HG03196 (cell line): Measurements from ENCODE around the gene LPAR1.

ENCODE experiments used
- ATAC-seq: cut with Tn5 transposase; IDR thresholded peaks from one replicate; pipeline ENCODE4 v1.9.1; 2021; ENCODE audit not compliant: unreplicated experiment

LPAR1 gene

DNA sequence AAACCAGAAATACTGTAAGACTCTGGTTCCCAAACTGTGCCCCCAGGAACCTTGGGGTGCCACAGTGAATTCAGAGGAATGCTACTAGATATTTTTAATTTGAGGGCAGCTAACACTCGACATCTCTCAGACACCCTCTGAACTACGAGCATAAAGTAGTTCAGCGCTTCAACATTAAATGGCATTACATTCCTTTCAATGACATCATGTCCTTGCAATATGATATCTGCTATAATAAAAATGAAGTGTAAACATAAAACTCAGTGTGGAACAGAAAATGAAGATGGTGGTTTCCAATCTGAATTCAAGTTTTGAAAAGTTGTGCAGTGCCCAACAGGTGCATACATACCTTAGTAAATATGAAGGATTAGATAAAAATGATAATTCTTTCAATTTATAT is 116.1 kb downstream of the LPAR1 start:
- ATAC-seq, result no peak

DNA sequence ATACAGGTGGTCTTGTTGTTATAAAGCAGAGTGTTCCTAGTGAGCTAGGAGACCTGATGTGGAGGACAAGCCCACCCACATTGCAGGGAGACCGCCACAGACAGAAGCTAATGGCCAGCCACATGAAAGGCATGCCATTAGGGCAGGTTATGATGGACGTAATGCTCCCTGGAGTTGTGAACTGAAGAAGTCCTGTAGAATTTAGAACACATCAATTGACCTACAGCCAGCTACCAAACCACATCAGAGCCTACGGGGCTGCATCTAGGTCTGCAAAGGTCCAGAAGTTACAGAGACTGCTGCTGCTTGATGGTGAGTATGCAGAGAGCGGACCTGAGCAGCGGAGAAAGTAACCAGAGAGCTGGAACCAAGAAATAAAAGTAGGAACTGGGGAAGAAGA is 116.6 kb downstream of the LPAR1 start:
- no peak for ATAC-seq

DNA sequence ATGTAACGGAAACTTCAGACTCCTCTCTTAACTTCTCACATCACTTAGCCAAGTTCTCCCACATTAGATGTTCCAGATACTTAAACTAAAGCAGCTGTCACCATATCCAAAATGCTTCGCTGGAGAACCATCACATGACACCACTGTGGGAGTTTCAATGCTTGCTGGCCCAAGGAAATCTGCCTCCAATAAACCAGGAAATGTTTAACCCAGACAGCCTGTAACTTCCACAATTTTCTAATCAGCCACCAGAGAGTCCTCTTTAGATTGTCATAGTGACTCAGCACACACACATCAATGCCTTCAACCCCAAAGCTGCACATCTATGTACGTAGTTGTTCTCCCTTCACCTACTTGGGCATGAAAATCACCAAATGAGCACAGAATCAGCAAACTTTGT is 118.7 kb downstream of the LPAR1 start:
- no peak for ATAC-seq

DNA sequence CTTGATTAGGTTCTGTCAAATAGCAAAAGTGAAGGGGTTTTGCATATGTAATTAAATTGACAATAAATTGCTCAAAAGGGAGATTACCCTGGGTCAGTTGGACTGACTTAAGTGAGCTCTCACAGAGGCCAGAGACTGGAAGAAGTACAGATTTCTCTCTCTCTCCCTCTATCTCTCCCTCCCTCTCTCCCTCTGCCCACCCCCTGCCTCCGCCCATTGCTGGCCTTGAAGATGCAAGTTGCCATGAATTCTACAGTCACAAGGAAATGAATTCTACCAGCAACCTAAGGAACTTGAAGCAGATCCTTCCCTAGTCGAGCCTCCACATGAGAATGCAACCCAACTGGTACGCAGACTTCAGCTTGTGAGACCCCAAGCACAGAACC is 119.2 kb downstream of the LPAR1 start:
- ATAC-seq, result no peak

DNA sequence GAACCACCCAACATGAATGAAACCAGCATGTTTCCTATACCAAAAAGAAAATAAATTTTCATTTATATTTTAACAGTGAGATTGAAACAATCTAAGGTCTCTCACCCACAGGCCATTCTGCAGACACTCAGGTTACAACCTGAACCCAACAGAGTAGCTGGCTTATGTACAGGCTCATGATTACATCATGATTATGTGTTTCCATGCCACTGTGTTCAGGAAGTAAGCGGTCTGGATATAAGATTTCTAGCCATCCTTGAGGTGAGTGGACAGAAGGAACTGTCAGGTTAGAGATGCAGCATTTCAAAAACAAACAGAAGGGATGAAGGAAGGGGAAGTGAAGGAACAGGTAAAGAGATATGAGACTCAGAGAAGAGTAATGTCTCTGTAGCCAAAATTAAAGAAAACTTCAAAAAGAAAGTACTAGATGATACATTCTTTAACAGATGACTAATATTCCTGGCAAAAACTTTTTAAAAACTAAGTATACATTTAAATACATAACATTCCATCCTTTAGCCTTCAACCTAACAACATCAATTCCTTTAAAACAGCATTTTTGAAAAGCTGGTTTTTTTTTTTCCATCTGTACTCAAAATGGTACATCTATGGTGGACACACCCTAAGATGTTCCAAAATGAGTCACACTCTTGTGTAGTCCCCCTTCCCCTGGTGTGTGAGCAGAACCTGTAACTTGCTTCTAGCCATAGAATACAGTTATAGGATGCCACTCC is 119.8 kb downstream of the LPAR1 start:
- ATAC-seq, result no peak

DNA sequence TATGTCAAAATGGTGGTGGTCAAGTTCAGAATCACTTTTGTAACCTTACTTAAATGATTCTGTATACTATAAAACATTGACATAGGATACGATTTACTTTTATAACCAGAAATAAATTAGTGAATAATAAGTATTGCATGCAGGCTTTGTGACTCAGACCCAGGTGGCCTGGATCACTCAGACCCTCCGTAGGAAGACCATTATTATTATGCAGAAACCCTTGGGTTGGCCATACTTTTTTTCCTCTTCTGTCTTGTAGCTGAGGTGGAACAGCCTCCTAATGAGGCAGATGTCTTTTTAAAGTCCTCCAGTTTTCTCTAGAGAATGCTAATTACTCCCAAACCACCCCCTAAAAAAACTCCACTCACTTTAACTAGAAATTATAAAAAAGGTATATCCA is 121.9 kb downstream of the LPAR1 start:
- no peak for ATAC-seq

DNA sequence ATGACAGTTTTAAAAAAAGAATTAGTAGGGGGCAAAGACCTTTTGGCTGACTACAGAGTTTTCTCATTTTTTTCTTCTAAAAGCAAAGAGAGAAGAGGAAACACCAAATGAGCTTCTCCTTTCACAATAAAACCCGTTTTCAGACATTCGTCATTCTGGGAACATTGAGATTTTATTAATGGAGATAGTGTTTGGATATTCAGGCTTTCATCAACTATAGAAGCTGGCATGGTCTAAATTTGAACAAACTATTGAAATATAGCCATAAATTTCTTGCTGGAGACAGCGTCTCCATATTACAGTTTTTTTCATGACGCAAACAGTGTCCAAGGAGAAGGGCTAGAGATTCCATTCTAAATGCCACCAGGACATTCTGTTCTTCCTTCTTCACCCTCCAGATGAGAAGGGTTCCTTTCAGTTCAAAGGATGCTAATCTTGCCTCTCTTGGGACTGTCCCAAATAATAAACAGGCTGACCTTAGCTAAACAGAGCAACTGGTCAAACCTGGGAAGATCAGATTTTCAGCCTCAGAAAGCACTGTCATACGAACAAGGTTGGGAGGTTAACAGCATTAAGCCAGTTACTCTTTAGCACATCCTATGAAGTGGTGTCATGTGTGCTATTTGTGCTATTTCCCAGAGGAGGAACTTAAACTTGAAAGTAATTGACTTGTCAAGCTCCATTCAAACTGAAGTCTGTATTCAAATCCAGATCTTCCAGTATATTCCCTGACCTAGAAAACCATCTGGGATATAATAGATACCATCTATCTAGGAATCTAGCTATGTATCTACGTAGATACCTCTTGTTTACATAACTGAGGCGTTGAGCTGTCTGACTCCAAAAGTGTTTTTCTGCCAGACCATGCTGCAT is 125.6 kb downstream of the LPAR1 start:
- no peak for ATAC-seq

DNA sequence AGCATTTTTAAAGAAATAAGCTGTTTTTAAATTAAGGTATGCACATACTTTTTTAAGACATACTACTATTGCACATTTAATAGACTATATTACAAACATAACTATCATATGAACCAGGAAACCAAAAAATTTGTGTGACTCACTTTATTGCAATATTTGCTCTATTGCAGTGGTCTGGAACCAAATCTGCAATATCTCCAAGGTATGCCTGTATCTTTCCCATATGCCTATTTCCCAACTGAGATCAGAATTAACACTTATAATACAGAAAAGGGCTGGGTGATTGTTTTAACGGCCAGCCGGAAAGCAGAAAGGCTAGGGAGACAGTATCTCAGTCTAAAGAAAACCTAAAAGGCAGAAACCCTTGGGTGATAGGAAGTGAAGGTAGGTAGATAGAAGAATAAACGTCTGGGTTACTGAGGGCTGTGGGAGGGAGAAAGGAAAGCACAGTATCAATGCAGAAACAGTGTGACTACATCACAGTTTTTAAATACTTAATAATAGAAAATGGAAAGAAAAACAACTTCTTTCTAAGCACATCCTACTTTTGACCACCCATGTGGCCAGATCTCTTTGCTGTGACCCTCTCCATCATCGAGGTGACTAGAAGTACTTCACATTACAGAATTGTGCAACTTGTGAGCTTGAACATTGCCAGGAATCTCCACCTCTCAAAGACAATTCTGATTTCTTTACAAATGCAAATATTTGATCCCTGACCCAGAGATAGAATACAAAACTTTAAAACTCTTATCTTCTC is 126.4 kb downstream of the LPAR1 start:
- no peak for ATAC-seq

DNA sequence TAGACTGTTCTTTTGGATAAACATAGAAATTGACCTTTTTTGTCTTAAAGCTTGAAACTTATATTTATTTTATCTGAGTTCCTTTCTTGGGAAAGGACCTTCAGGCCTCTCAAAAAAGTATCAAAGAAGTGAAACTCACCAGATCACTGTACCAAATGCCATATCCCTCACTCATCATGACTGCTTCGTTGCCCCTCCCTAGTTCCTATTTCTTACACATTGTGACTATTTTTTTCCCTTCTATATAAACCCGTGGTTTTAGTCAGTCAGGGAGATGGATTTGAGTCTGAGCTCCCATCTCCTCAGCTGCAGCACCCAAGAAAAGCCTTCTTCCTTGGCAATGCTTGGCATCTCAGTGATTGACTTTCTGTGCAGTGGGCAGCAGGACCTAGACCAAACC is 129.4 kb downstream of the LPAR1 start:
- no peak for ATAC-seq

DNA sequence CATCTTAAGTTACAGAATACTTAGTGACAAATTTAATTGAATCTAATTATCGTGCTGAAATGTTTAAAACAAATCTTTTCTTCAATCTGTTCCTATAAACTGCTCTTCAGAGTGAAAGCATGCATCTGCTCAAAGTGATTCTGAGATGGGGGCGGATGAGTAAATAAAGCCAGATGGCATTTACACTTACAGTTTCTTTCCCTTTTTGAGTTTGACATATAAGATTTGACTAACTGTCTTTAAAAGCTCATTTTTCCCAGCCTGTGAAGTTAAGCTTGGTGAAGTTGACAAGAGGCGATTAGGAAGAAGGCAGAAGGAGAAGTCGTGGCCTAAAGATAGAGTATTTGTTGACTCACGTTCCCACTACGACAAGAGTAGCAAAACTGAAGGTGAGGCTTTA is 137.4 kb downstream of the LPAR1 start:
- no peak for ATAC-seq

DNA sequence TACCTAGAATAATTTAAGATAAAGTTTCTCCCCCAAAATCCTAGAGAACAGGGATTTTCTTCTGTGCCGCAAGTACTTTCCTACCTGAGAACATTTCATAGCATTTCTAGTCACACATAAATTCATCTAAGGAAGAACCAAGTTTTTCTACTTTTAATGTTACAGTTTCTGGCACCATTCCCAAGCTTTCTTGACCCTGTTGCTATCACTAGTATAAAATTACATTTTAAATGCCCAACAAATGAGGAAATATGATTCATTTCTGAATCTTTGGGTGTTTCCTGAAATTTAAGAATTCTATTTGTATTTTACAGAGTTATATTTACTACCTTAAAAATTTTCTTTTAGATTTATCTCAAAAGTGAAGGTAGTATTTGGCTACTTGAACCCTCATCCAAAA is 137.8 kb downstream of the LPAR1 start:
- ATAC-seq, result no peak

DNA sequence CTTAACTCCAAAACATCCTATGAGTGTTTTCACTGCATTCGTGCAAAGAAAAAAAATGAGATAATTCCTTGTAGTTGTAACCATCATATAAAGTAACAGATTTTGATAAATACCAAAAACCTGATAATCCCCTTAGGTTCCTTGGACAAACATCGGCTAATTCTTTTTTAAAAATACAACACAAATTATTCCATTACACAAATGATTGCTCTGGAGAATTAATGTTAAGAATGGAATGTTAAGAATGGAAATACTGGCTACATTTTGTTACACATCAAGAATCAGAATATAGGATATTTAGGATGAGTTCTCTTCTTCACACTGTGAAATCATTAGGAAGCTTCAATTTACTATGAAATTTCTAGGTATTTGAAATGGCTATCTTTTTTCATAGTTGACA is 139.4 kb downstream of the LPAR1 start:
- ATAC-seq, result no peak

DNA sequence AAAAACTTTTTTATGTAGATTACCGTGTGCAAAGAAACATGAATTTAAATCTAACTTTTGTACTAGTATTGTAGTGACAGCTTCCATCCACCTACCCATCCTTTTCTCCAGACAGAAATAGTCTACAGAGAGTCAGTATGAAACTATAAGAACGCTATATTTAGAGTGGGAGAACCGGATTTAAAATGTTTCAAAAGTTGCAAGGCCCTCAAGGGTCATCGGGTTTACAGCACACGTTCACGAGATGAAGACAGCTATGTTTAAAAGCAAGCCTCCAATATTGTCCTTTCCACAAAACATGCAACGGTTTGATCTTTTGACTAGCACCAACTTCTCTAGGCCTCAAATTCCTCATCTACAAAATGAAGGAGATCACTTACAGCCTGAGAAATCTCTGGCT is 139.9 kb downstream of the LPAR1 start:
- no peak for ATAC-seq

DNA sequence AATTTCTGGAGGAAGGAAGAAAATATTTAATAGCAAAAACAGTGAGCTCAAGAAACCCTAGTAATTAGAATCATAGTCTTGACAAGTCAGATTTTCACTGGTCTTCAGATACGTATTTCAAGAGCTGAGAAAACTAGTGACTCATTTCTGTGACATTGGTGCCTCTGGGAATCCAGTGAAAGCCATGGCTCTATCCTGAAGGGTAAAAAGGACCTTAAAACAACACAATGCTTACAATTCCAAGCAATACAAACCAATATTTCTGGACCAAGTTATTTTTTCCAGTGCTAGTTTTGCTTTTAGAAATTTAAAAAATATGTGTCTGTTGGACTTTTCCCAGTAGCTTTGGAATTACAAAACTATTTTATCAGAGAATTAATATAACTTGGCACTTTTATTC is 140.3 kb downstream of the LPAR1 start:
- no peak for ATAC-seq

DNA sequence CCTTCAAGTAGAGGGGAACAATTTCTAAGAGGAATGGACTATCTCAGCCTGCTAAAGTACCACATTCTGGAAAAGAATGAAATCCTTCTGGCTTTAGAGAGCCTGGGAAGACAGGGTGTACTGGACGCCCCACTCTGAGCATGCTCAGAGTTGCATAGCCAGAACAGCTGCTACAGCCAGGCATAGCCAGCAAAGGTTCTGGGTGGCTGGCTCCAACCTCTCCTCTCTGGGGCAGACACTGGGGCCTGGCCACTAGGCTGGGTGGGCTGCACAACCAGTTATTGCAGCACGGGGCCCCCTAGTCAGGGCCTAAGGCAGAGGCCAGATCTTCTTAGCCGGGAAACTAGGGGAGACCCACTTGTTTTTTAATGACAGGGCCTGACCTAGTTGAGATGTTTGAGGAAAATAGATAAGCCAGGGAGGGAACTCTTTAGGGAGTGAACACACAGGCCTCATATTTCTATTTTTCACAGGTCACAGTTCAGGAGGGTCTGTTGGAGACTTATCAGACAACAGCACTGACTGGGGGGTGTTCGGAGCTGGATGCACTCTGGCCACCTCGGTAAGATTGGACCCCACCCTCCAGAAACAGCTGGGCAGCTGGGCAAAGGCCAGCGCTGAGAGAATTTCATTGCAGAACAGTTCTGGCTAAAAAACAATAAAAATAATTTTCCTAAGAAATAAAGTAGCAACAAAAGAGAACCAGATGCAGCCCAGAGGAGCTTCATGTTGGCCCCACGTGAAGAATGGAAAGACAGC is 142.9 kb downstream of the LPAR1 start:
- ATAC-seq, result no peak

DNA sequence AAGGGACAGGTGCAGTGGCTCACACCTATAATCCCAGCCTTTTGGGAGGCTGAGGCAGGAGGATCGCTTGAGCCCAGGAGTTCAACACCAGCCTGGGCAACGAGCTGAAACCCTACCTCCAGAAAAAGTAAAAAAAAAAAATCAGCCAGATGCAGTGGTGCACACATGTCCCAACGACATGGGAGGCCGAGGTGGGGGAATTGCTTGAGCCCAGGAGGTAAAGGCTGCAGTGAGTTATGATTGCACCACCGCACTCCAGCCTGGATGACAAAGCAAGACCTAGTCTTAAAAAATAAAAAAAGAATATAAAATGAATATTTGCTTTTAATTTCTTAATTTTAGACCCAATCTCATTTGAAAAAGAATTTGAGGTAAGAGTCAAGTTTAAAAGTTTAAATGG is 143.5 kb downstream of the LPAR1 start:
- ATAC-seq, result no peak

DNA sequence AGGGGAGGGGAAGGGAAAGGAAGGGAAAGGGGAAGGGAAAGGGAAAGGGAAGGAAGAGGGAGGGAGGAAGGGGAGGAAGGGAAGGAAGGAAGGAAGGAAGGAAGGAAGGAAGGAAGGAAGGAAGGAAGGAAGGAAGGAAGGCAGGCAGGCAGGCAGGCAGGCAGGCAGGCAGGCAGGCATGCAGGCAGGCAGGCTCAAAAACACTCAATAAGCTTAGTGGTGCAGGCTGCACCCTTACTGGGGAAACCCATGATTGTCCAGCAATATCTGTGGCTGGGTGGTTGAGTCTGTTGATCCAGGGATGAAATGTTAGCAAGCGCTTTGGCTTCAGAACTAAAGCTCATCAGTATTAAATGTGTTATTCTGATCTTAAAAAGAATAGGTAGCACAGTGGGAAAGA is 145.6 kb downstream of the LPAR1 start:
- ATAC-seq, result no peak

DNA sequence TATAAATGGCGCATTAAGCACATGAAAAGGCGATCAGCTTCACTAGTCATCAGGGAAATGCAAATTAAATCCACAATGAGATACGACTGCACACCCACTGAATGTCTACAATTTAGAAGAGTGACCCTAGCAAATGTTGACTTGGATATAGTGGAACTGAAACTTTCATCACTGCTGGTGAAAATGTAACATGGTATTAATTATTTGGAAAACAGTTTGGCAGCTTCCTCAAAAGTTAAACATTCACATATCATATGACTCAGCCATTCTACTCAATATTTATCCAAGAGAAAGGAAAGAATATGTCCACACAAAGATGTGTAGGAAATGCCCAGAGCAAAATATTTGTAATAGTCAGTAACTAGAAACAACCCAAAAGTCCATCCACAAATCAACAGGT is 146.5 kb downstream of the LPAR1 start:
- ATAC-seq, result no peak

DNA sequence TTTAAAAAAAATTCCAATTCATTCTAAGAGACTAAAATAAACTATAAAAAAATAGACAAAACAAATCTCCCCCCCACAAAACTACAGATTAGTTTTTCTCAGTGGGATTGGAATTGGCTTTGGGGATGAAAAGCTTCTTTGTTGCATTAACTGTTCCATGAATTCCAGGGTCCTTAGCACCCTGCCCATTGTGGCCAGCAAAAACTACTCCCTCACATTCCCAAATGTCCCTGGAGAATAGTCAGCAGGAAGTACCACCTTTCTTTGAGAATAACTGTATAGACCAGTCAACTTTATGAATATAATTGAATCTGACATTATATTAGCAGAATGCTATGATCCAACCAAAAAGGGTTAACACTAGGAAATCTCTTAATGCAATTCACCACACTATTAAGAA is 147.9 kb downstream of the LPAR1 start:
- no peak for ATAC-seq

DNA sequence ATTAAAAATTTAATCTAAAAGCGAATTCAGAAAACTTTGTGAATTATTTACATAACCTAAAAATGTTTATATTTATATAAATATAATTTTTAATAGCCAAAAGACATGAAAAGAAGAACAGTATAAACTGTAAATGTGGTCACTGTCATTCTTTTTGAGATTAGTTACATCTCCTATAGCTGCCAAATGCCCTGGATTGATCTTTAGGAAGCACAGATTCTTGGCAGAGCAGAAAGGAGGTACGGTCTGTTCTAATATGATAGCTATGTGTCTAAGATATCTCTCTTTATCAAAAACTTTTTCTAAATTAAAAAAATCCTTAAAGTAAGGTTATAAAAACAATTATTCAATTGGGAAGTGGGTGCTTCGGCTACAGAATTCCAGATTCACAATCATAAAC is 151.0 kb downstream of the LPAR1 start:
- ATAC-seq, result no peak

DNA sequence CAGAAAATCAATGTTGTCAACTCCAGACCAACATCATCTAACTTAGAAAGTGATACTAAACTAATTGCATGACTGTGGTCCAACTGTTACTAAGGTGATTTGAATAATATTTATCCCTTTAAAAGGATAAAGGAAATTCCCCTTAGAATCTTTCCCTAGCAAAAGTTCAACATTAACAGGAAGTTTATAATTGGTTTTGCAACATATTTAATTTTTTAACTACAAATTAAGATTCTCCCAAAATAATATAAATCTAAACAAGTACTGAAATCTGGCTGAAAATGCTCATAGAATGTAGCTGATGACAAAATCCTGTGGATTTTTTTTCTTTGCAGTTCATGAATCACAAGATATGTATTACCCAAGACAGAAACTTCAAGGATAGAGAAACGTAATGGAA is 151.4 kb downstream of the LPAR1 start:
- no peak for ATAC-seq
